ENCODE results near the gene COX5B.
"Not testable (repeated sequence)": the region's sequence is repeated elsewhere in the genome, so short reads cannot be mapped to it uniquely, and the experiment has no call there.

COX5B gene

GRCh38 chr2:97654791-97655190 lies 8.9 kb downstream of the COX5B start:
- no peak for DNase-seq

DNA sequence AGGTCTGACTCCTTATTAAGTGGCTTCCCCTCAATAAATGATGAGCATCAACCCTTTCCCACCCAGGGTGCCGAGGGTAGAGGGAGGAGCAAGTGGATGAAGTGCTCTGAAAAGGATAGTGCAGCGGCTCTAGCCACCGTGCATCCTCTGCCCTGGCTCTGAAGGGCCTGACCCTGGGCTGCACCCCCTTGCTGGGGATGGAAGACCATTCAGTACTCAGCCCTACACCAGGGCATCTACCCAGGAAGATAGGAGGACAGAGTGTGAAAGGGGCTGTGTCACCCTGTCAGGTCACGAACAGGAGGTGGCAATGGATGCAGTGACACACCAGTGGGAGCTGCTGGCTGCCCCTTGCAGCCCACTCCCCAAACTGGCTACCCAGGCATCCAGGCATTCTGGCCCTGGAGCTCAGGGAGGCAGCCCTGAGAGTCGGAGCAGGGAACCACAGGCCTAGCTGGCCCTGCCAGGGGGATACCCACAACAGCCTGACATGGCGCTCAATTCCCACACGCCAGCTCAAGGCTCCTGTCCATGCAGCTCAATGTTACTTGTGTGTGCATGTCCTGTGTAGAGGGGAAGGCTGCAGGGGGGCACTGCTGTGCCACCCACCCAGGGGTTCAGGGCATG lies 10.4 kb downstream of the COX5B start:
- DNase-seq: no peak

GRCh38 chr2:97656905-97657587 lies 11.2 kb downstream of the COX5B start:
- no peak for DNase-seq

DNA sequence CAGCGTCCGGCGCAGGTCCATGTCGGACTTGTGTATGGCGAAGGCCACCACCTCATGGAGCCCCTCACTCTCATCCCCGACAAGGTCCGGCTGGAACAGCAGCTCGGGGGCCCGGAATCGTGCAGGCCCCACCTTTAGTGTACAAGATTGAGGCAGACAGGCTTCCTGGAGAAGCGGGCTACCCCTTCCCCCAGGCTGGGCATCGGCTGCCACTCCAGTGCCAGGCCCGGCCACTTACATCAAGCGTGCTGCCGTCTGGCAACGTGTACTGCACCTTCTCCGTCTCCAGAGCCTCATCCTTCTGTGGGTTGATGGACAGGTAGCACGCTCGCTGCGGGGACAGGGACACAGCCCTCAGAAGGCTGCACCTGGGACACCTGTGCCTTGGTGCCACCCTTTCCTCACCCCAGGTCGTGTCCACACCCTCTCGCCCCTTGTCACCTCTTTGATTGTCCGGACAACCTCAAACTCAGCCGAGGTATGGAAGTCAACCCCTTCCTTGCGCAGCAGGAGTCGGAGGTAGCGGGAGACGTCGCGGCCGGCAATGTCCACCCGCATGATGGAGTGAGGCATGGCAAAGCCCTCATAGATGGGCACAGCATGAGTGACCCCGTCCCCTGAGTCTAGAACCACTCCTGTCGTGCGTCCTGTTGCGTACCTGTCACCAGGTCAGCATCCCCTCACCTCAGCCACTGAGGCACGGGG lies 12.3 kb downstream of the COX5B start:
- no peak for DNase-seq

DNA sequence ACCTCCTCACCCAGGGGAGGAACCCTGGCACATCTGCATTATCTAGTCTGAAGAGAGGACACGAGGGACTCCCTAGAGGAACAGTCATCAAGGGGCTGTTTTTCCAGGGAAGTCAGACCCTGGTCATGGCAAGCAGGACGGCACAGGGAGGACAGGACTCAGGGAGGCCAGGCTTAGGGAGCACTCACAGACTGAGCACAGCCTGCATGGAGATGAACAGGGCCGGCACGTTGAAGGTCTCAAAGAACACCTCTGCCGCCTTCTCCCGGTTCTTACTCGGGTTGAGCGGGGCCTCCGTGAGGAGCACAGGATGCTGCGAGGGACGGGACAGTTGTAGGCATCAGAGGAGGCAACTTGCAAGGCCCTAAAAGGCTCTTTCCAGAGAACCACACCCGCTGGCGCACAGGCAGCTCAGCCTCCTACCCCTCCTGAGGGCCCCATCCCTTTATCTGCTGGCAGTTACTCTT lies 12.9 kb downstream of the COX5B start:
- DNase-seq: no peak

GRCh38 chr2:97659256-97660043 lies 13.6 kb downstream of the COX5B start:
- DNase-seq: no peak

DNA sequence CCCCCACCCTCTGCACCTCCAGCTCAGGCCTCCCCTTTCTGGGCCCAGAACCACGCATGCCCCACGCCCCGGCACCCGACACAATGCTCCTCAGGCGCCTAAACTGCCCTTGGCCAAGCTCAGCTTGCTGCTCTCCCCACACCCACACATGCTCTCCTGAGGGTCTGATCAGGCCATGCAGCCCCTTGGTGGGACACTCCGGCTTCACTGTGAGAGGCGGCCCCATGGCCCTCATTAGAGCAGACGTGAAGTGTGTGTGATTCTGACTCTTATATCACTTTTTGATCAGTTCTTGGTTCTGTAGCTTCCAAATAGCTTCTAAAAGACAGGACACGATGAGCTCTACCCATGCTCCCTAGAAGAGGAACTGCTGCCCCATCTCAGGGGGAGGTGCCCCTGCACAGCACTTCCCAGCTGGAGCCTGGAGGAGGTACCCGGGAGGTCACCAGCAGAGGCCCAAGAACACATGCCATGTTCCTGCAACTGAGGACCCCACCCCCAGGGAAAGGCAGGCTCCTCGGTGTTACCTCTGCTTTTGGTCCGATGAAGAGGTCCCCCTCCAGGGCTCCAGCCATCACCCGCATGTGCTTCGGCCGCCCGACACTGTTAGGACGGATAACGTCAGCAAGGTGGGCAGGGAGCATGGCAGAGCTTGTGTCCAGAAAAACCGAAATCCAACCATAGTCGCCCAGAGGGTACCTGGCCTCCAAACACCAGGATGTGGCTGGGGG lies 14.3 kb downstream of the COX5B start:
- no peak for DNase-seq

- DNase-seq: no peak
These were observed 15.0 kb downstream of the COX5B start for GRCh38 chr2:97660775-97661389.

DNA sequence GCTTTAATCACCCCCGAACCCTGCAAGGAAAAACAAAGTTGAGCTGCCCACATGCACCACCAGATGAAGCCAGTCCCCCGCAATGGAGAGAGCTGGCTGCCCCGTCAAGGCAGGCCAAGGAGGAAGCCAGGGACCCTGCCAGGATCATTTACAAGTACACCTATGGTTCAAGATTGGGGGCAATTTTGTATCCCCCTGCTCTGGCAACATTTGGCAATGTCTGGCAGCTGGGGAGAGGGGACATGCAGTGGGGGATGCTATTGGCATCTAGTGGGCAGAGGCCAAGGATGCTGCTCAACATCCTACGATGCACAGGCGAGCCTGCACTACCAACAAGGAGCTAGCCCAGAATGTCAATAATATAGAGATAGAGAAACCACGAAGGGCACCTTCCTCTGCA lies 16.1 kb downstream of the COX5B start:
- DNase-seq: no peak

- DNase-seq: no peak
These were observed 16.6 kb downstream of the COX5B start for GRCh38 chr2:97662386-97662894.

DNA sequence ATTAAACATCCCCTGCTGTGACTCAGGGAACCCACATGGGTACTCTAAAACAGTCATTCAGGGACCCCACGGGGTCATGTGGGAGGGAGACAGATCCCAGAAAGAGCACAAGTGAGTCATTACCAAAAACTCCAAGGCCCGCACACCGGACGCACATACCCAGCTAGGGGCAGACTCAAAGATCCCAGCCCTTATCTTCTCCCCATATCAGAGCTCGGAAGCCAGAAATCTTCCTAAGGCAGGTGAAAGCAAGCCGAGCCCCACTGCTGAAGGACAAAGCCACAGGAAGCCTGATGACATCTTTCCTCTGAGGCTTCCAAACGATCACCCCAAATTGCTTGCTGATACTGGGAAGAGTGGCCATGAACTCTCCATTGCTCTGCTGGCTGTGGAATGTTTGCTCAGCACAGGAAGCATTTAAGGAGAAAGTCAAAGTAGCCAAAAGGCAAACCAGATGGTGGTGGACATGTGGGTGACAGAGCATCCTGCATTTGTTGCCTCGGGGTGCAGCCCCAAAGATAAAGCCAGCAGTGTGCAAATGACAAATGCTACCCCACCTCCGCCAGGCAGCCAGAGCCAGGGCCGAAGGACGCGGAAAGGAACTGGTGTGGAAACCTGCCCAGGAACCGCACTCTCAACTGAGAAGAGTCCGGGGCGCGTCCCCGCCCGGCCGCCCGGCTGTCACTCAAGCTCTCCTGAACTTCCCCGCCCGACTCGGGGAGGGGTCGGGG lies 17.2 kb downstream of the COX5B start:
- peak; percentile 17 to 30 for DNase-seq

DNA sequence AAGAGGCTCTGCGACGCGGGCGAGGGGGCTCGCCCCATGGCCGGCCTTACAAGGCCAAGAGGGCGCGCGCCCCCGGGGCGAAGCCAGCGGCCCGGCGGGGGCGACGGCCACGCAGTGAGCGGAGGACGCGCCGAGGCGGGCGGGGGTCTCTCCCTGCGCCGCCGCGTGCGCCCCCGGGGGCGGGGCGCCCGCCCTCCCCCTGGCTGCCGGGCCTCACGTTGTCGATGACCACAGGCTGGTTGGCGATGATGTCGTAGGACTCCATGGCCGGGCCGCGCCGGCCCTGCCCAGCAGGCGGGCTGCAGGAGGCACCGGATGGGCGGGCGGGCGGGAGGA lies 17.7 kb downstream of the COX5B start:
- DNase-seq: no peak

GRCh38 chr2:97663962-97664635 lies 18.2 kb downstream of the COX5B start, which contains the start of gene ACTR1B:
ACTR1B (minus strand) TSS chr2:97664044; CDS start chr2:97663890, 154 bp downstream.
- peak; percentile 91 to 97 for DNase-seq

DNA sequence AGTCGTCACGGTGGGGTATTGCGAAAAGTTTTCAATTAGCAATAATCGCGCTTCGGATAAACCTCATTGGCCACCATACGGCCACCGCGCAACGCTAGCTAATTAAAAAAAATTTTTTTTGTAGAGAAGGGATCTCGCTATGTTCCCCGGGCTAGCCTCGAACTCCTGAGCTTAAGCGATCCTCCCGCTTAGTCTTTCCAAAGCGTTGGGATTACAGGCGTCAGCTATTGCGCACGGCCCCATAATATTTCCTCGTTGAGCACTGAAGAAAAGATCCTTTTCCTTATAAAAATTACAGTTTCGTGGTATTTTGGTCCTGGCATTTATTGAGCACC lies 18.7 kb downstream of the COX5B start:
- no peak for DNase-seq

GRCh38 chr2:97669448-97669847 lies 23.6 kb downstream of the COX5B start, which contains the start of gene C2orf92:
C2orf92 (plus strand) TSS chr2:97669713; CDS start chr2:97669789, 76 bp downstream.
- no peak for DNase-seq

GRCh38 chr2:97670471-97670870 lies 24.6 kb downstream of the COX5B start:
- no peak for DNase-seq

DNA sequence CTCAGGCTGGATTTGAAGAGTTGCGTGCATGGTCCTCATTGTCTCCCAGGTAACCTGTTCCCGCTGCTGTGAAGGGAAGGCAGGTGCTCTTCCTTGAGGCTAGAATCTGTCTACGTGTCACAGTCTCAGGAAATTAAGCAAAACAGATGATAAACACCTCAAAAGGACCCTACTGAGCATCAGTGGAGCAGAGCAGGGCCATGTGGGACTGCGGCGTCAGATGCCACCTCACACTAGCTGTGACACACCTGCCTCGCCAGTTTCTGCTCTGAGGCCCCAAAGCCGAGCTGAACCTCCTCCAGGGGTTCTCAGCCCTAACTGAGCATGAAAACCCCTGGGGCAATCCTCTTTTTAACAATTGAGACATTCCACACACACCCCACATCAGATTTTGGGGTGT lies 25.7 kb downstream of the COX5B start:
- no peak for DNase-seq

GRCh38 chr2:97672606-97673140 lies 26.8 kb downstream of the COX5B start:
- DNase-seq: not testable (repeated sequence)

- no peak for DNase-seq
These were observed 27.5 kb downstream of the COX5B start for GRCh38 chr2:97673182-97673914.

GRCh38 chr2:97673915-97674283 lies 28.0 kb downstream of the COX5B start:
- no peak for DNase-seq

All from cerebellar nuclear complex (tissue), 1 donor.